ENCODE measurements around the gene PSMG4.

PSMG4 gene

GRCh38 chr6:3252369-3252768 lies 6.4 kb upstream of the PSMG4 start:
- DNase-seq: no peak

- DNase-seq: no peak
Observed at GRCh38 chr6:3252861-3253596, 5.7 kb upstream of the PSMG4 start.

DNA sequence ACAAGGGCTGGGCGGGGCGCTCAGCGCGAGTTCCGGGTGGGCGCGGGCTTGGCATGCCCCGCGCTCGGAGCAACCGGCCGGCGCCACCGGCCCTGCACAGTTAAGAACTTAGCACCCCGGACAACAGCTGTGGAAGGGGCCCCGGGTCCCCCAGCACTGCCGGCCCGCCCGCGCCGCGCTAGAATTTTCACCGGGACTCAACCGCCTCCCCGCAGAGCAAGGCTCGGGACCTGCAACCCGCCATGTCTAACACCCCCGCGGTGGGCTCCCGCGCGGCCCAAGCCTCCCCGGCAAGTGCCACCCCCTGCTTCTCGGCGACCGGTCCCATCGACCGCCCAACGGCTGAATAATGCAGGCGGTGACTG lies 5.2 kb upstream of the PSMG4 start:
- DNase-seq: no peak

DNA sequence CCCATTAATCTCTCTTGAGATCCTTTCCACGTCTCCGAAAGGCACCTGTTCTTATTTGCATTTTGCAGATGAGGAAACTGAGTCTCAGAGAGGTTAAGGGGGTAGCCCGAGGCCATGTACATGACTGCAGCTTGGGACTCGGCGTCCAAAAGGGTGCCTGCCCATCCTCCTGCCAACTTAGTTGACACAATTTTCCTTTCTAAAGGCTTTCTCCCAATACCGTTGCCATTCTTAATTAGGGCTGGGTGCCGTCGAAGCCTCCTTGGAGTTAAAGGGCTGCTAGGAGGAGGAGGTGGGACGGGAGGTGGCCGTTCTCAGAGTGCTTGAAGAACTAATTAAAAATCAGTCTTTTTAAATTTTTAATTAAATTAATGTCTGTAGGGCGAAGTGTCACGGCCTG lies 546 bp upstream of the PSMG4 start:
- DNase-seq: no peak

DNA sequence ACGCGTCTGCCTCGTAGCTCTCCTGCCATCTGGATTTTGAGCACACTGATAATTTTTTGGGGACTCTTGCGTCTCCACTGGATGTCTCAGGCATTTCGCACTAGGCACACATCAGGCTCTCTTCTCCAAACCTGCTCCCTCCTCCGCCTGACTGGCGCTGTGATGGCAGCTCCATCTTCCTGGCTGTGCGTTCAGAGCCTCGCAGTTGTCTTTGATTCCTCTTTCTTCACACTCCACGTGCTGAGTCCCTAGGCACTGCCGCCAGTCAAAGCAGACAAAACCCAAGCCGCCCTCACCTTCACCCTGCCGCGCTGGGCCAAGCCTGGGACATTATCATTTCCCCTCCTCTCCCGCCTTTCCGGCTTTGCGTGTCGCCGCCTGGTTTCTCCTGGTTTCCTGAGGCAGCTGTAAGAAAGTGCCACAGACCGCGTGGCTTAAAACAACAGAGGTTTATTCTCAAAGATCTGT lies 778 bp downstream of the PSMG4 start:
- no peak for DNase-seq

- DNase-seq: no peak
Observed at GRCh38 chr6:3260296-3260695, 1.5 kb downstream of the PSMG4 start.

GRCh38 chr6:3260772-3261517 lies 2.2 kb downstream of the PSMG4 start:
- no peak for DNase-seq

- no peak for DNase-seq
Observed at GRCh38 chr6:3261518-3261820, 2.7 kb downstream of the PSMG4 start.

DNA sequence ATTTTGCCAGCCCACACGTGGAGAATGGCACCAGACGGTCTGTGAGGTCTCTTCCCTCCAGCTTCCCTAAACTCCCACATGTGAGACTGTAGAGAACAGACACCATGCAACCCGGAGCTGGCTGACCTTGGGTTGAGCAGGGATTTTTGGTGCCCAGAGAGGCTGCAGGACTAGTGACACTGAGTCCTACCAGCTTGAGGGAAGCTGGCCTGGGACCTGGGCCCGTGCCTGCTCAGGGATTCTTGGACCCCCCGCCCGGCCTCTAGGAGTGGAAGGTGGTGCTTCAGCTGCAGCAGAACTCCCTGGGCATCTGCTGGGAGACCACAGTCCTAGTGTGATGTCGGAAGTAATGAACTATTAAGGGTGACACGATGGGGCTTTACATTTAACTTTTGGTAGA lies 3.2 kb downstream of the PSMG4 start:
- DNase-seq: no peak

GRCh38 chr6:3263096-3263495 lies 4.3 kb downstream of the PSMG4 start:
- no peak for DNase-seq

DNA sequence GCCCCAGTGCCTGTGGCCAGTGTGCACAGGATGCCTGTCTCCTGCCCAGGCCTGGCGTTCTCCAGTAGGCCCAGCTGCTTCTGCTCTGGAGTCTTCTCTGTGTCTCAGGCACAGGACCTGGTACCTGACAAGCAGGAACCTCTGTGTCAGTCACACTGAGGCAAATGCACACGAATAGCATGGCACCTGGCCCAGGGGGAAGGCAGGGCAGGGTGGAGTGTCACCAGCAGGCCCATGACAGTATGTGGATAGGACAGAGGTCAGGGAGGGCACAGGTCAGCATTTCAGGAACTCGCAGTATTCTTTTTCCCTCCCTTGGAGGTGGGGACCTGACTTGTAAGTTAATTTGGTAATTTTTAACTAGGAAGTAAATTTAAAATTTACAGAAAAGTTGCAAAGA lies 5.6 kb downstream of the PSMG4 start:
- DNase-seq: no peak

GRCh38 chr6:3265671-3266070 lies 6.9 kb downstream of the PSMG4 start:
- no peak for DNase-seq

DNA sequence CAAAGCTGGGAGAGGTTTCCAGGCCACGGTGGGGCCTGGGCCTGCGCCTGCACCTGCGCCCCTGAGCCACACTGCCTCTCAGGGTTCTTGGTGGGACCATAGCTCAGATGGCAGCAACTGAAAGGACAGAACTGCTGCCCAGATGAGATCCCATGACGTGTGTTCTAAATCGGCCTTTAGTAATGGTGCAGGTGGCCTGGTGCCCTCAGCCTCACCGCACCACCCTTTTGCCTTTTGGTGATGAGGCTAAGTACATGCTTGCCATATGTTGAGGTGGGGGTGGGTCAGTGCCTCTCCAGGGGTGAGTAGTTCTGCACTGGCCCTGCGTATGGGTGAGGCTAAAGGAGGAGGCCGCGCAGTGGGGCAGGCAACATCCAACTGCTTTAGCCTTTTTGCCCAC lies 7.4 kb downstream of the PSMG4 start:
- DNase-seq: no peak

DNA sequence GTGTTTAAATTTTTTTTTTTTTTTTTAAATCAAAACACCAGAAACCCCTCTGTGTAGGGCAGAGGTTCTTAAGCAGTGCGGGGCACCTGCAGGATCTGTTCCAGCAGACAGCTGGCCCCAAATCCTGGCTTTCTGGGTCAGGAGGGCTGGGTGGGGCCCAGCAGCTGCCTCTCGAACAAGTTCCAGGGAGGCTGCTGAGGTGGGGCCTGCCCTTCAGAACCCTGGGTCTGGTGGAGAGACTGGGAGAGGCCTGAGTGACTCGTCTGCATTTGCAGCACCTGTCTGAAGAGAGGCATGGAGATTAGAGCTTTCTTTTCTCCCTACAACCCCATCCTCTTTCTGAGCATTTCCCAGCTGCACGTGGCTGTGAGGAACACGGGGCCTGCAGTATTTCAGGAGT lies 8.4 kb downstream of the PSMG4 start:
- DNase-seq: no peak

GRCh38 chr6:3268680-3269079 lies 9.9 kb downstream of the PSMG4 start:
- no peak for DNase-seq

DNA sequence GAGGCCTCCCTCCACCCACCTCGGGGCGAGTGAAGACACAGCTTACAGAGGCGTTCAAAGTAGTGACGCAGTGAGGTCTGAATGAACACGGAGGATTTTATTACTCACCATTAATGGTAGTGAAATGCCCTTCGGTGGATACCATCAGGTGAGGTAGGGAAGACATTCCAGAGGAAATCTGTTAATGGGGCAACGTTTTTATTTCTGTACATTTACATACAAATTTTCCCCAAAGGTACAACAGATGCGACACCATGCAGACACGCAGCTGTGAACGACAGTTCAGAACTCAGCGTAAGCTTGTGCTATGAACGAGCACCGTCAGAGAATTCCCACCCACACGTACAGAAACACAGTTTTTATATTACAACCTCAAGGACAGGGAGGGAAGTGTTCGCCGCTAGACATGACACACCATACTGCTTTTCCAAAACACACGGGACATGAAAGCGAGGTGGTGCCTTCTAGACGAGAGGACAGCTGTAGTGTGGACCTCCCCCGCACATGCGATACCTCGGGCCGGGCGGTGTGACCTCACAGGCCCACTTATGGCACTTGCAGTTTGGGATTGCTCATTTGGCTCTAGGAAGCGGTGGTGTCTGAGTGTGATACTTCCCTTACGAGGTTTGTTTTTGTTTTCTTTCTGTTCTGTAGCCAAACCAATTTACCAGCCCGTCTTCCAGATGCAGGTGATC lies 10.7 kb downstream of the PSMG4 start:
- DNase-seq: no peak

GRCh38 chr6:3270258-3270657 lies 11.5 kb downstream of the PSMG4 start:
- DNase-seq: no peak

GRCh38 chr6:3271756-3272155 lies 13.0 kb downstream of the PSMG4 start:
- DNase-seq: no peak

- DNase-seq: no peak
Observed at GRCh38 chr6:3272911-3273547, 14.3 kb downstream of the PSMG4 start.

GRCh38 chr6:3273707-3274521 lies 15.2 kb downstream of the PSMG4 start:
- no peak for DNase-seq

DNA sequence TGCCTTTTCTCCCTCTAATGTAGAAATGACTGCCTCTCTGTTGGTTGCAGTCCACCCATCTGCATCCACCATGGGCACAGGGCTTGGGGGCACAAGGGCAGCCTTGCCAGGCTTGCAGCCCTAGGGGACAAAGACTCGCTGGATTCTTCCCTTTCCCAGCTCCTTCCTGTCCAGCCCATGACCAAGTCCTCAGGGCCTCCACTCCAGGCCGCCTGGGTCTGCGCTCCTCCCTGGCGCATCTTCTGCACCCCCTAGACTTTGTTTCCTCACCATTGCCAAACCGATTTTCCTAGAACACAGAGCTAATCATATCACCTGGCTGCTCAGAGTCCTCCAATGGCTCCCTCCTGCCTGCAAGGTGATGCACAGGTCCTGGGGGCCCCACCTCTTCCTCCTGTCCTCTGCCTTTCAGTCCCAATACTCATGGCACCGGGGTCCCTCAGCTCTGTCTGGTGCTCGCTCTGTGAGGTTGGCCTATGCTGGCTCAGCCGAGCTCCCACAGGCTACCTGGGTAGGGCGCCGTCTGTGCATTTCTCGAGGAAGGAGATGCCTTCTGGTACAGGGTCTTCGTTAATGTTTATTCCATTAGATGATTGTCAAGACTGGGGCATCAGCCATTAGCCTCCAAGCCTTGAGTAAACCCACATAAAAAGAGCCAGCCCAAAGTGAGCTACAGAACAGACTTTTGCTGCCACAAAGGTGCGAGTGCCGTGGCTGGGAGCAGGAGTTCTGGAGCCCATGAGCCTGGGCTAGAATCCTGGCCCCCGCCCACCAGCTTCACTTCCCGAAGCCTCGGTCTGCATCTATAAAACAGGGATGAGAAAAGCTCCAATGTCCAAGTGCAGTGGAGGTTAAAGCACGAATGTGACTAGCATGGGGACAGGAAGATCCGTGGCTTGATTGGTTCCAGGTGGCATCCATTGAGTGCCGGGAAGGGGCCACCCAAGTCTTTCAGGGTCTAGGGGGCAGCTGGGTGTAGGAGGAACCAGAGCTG lies 17.7 kb downstream of the PSMG4 start:
- DNase-seq: no peak
